Measurements from ENCODE around the gene TEX30. TPM values are rescaled to one million over a fixed set of nuclear protein-coding genes. Genes with fewer than 3 reads are reported as not detected.
"Not testable (repeated sequence)": the region's sequence is repeated elsewhere in the genome, so short reads cannot be mapped to it uniquely, and the experiment has no call there.

Gene TEX30
- total RNA-seq, 1 donor from 2014 or later, result 16.1 TPM

- Histone ChIP-seq H3K27me3 (ENCODE audit: control insufficient read depth, insufficient read depth, low read length) (no peaks in the 10 kb centered on the region), H3K4me3 (ENCODE audit: low read depth, low read length) (no peak overlapping the region), H3K36me3 (ENCODE audit: control insufficient read depth, insufficient read depth, low read length) (peaks cover 1% of the 10 kb centered on the region)
- no peak for FAIRE-seq
- TF ChIP-seq CTCF (IDR thresholded peaks at IDR 0.05; ENCODE audit: insufficient read depth, low read length, severe bottlenecking), result no peak
- DNase-seq (ENCODE audit: low read depth), result no peak
Observed at GRCh38 chr13:102784483-102784882, 10.9 kb upstream of the TEX30 start.

GRCh38 chr13:102781591-102781990 lies 8.0 kb upstream of the TEX30 start:
- Histone ChIP-seq H3K27me3 (ENCODE audit: control insufficient read depth, insufficient read depth, low read length) (no peaks in the 10 kb centered on the region), H3K36me3 (ENCODE audit: control insufficient read depth, insufficient read depth, low read length) (no peaks in the 10 kb centered on the region), H3K4me3 (ENCODE audit: low read depth, low read length) (no peak overlapping the region)
- DNase-seq (ENCODE audit: low read depth) (no peak), FAIRE-seq (no peak)
- TF ChIP-seq CTCF (IDR thresholded peaks at IDR 0.05; ENCODE audit: insufficient read depth, low read length, severe bottlenecking), result no peak

GRCh38 chr13:102780656-102781055 lies 7.1 kb upstream of the TEX30 start:
- H3K36me3 ChIP-seq (ENCODE audit: control insufficient read depth, insufficient read depth, low read length); H3K27me3 ChIP-seq (ENCODE audit: control insufficient read depth, insufficient read depth, low read length); FAIRE-seq; DNase-seq (ENCODE audit: low read depth); H3K4me3 ChIP-seq (ENCODE audit: low read depth, low read length): not testable (repeated sequence)

GRCh38 chr13:102779436-102780159 lies 6.0 kb upstream of the TEX30 start:
- TF ChIP-seq CTCF (IDR thresholded peaks at IDR 0.05; ENCODE audit: insufficient read depth, low read length, severe bottlenecking), result no peak
- FAIRE-seq (no peak), DNase-seq (ENCODE audit: low read depth) (no peak)
- H3K27me3 ChIP-seq (ENCODE audit: control insufficient read depth, insufficient read depth, low read length), result no peaks in the 10 kb centered on the region
- H3K4me3 ChIP-seq (ENCODE audit: low read depth, low read length), result no peak overlapping the region
- H3K36me3 ChIP-seq (ENCODE audit: control insufficient read depth, insufficient read depth, low read length), result no peaks in the 10 kb centered on the region

GRCh38 chr13:102777736-102778135 lies 4.2 kb upstream of the TEX30 start:
- no peaks in the 10 kb centered on the region for H3K27me3 ChIP-seq (ENCODE audit: control insufficient read depth, insufficient read depth, low read length)
- no peaks in the 10 kb centered on the region for H3K36me3 ChIP-seq (ENCODE audit: control insufficient read depth, insufficient read depth, low read length)
- no peak for TF ChIP-seq CTCF (IDR thresholded peaks at IDR 0.05; ENCODE audit: insufficient read depth, low read length, severe bottlenecking)
- FAIRE-seq (no peak), DNase-seq (ENCODE audit: low read depth) (no peak)
- no peak overlapping the region for H3K4me3 ChIP-seq (ENCODE audit: low read depth, low read length)

- H3K4me3 ChIP-seq (ENCODE audit: low read depth, low read length), result no peak overlapping the region
- no peaks in the 10 kb centered on the region for H3K27me3 ChIP-seq (ENCODE audit: control insufficient read depth, insufficient read depth, low read length)
- TF ChIP-seq CTCF (IDR thresholded peaks at IDR 0.05; ENCODE audit: insufficient read depth, low read length, severe bottlenecking), result no peak
- no peaks in the 10 kb centered on the region for H3K36me3 ChIP-seq (ENCODE audit: control insufficient read depth, insufficient read depth, low read length)
- no peak for FAIRE-seq
- DNase-seq (ENCODE audit: low read depth), result no peak
Observed at GRCh38 chr13:102776271-102776670, 2.7 kb upstream of the TEX30 start.
